Epithelial cell of prostate (primary cell): Measurements from ENCODE around the gene PDE6B.

Experiments
- DNase-seq: peaks from one replicate; pipeline ENCODE4 v3.0.0-alpha.2; 2011; ENCODE audit warnings: low read depth, low spot score
- H3K27ac ChIP-seq: fragments of 450-650 bp; 2 replicates; pipeline ENCODE4 v1.5.1; 2017; ENCODE audit warnings: mild to moderate bottlenecking

Gene PDE6B

DNA sequence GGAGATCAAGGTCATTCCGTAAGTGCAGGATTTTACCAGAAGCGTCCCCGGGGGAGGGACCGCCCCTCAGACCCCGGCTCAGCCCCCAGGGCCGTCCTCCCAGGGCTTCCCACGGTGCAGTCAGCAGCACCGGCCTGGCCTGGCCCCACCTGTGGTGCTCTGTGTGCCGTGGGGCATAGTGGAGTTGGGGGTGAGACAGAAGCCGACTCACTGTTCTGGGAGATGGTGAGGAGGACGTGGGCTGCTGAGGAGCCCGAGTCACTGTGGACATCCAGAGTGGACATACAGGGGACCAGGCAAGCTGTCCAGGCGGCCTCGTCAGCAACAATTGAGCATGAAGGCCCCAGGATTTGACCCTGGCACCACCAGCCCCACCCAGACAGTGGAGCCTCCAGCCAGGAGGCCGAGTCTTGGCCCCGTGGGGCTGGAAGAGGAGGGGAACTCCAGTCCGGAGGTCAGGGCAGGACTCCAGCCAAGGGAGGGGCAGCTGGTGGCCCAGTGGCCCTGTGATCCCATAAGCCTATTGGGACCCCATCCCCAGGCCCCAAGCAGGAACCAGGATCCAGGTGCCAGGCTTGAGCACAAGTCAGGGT is 29.6 kb downstream of the PDE6B start:
- no peak for DNase-seq
- H3K27ac ChIP-seq = no peak overlapping the region

DNA sequence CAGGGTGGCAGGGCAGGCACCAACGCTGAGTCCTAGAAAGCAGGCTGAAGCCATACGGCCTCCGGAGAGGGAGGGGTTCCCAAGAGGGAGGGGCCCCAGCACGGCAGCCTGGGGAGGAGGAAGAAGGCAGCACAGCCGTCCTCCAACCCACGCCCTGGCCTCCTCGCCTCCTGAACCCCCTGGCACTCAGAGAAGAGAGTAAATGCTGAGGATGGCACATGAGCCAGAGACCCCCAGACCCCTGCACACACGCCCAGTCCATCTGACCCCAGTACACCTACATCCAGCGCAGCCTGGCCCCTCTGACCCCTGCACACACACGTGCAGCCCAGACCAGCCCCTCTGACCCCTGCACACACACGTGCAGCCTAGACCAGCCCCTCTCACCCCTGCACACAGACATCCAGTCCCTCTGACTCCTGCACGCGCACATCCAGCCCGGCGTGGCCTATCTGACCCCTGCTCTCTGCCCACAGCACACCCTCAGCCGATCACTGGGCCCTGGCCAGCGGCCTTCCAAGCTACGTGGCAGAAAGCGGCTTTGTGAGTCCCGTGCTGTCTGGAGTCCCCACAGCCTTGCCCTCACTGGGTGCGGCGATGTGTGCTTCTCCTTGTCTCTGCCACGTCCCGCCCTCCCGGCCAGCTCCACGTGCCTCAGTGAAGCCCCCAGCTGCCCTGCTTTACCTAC is 30.2 kb downstream of the PDE6B start:
- no peak overlapping the region for H3K27ac ChIP-seq
- no peak for DNase-seq

DNA sequence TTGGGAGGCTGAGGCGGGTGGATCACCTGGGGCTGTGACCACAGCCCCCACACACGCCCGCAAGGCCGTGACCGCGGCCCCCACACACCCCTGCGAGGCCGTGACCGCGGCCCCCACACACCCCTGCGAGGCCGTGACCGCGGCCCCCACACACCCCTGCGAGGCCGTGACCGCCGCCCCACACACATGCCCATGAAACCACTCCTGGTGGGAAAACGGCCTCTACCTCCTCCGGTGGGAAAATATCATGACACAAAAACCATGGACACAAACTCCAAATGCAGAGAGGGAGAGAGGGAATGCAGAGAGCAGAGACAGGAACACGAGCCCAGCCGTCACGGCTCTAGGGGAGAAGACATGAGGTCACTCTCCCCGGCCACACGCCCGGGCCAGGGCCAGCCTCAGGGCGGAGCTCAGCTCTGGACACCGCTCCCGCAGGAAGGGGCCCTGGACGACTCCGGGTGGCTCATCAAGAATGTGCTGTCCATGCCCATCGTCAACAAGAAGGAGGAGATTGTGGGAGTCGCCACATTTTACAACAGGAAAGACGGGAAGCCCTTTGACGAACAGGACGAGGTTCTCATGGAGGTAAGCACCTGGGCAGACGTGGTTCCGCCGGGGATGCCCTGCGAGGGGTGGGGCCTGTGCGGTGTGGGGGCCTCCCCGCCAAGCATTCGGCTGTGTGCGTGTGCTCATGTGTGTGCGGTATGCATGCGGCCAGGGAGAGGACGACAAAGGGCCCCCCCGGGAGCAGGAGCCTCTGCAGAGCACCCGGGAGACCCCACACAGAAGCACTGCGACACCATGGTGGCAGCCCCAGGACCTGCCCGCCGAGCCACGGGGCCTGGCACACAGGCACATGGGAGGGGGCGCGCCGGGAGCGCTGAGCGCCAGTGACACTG is 31.3 kb downstream of the PDE6B start:
- no peak overlapping the region for H3K27ac ChIP-seq
- no peak for DNase-seq

DNA sequence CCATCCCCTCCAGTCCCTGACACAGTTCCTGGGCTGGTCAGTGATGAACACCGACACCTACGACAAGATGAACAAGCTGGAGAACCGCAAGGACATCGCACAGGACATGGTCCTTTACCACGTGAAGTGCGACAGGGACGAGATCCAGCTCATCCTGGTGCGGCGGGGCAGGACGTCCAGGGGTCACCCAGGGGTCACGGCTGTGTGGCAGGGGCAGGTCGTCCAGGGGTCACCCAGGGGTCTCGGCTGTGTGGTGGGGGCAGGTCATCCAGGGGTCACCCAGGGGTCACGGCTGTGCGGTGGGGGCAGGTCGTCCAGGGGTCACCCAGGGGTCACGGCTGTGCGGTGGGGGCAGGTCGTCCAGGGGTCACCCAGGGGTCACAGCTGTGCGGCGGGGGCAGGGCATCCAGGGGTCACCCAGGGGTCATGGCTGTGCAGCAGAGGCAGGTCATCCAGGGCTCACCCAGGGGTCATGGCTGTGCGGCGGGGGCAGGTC is 32.0 kb downstream of the PDE6B start:
- DNase-seq = no peak
- H3K27ac ChIP-seq = no peak overlapping the region

DNA sequence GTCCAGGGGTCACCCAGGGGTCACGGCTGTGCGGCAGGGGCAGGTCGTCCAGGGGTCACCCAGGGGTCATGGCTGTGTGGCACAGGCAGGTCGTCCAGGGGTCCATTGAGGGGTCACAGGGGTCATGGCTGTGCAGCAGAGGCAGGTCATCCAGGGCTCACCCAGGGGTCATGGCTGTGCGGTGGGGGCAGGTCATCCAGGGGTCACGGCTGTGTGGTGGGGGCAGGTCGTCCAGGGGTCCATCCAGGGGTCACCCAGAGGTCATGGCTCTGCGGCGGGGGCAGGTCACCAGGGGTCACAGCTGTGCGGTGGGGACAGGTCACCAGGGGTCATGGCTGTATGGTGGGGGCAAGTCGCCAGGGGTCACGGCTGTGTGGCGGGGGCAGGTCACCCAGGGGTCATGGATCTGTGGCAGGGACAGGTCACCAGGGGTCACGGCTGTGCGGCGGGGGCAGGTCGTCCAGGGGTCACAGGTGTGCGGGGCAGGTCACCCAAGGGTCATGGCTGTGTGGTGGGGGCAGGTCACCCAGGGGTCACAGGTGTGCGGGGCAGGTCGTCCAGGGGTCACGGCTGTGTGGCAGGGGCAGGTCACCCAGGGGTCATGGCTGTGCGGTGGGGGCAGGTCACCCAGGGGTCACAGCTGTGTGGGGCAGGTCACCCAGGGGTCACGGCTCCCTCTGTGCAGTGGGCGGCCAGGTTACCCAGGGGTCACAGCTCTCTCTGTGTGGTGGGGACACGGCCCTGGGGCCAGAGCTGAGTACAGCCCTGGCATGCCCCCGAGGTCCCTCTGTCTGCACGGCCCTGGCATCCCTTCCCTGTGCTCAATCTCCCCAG is 32.7 kb downstream of the PDE6B start:
- no peak overlapping the region for H3K27ac ChIP-seq
- DNase-seq = no peak

DNA sequence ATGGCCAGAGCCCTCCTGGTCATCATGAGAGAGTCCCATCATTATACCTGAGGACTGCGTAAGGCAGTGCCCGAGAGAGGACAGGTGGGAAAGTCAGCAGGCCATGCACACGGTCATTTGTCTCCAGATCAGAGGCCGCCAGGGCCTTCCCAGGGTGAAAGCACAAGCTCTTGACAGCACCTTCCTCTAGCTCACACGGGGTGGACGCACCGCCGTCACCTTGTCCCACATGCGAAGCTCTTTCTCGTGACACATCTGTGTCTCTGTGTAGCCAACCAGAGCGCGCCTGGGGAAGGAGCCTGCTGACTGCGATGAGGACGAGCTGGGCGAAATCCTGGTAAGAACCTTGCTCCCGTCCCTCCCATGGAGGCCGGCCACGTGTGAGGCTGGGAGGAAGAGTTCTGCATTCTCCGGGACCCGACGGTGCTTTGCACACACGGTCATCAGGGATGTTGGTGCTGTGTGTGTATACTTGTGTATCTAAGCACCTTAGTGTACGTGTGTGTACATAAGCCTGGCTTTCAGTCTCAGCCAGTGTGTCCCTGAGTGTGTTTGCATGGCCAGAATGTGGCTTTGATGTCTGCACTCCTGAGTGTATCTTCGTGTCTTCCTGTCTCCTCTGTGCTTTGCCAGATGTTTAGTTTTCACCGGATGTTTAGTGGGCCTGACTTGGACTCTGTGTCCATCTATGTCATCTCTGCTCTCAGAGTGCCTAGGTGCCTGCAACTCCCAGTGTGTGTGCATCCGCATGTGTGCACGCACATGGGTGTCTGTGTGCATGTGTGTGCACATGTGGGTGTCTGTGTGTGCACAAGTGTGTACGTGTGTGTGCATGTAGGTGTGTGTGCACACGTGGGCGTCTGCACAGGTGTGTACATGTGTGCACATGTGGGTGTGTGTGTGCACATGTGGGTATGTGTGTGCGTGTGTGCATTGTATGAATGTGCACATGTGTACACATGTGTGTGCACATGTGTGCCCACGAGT is 33.6 kb downstream of the PDE6B start:
- DNase-seq = no peak
- no peak overlapping the region for H3K27ac ChIP-seq

DNA sequence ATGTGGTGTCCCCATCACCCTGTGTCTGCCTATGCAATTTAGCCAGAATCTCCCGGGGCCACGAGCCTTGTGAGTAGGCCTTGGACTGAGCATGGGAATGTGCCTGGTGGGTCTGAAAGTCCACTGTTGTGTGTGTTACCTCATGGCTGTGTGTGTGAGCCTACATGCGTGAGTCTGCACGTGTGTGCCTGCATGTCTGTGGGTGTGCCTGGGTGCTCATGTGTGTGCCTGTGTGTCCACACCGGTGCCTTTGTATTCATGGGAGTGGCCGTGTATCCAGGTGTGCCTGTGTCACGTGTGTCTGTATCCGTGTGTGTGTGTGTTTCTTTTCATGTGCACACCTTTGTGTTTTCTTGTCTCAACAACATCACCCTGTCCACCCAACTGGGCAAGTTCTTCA is 34.5 kb downstream of the PDE6B start:
- no peak overlapping the region for H3K27ac ChIP-seq
- no peak for DNase-seq

DNA sequence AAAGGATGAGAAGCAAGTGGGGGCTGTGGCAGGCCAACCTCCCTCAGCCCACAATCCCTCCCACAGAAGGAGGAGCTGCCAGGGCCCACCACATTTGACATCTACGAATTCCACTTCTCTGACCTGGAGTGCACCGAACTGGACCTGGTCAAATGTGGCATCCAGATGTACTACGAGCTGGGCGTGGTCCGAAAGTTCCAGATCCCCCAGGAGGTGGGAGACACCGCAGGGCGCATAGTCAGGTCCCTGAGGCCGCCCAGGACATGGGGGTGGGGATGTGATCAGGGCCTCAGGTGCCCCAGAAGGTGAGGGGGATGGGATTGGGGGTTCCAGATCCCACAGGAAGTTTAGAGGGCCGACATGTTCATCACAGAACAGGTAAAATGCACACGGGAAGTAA is 35.0 kb downstream of the PDE6B start:
- DNase-seq = no peak
- no peak overlapping the region for H3K27ac ChIP-seq

DNA sequence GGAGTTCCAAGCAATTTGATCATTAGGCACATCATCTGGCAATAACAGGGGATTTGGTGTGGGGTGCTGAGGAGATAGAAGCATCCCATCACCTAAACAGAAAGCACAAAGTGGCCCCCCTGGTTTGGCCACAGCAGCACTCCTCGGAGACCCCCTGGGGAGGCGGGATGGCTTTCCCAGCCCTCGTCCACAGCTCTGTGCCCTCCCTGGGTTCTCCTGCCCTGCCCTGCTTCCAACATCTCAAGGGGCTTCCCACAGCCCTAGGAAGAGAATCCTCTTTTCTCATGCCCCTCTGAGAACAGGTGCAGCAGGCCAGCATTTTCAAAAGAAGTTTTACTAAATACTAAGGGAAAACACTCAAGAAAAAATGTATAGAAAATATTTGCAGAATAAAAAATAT is 35.9 kb downstream of the PDE6B start:
- H3K27ac ChIP-seq = no peak overlapping the region
- DNase-seq = no peak

DNA sequence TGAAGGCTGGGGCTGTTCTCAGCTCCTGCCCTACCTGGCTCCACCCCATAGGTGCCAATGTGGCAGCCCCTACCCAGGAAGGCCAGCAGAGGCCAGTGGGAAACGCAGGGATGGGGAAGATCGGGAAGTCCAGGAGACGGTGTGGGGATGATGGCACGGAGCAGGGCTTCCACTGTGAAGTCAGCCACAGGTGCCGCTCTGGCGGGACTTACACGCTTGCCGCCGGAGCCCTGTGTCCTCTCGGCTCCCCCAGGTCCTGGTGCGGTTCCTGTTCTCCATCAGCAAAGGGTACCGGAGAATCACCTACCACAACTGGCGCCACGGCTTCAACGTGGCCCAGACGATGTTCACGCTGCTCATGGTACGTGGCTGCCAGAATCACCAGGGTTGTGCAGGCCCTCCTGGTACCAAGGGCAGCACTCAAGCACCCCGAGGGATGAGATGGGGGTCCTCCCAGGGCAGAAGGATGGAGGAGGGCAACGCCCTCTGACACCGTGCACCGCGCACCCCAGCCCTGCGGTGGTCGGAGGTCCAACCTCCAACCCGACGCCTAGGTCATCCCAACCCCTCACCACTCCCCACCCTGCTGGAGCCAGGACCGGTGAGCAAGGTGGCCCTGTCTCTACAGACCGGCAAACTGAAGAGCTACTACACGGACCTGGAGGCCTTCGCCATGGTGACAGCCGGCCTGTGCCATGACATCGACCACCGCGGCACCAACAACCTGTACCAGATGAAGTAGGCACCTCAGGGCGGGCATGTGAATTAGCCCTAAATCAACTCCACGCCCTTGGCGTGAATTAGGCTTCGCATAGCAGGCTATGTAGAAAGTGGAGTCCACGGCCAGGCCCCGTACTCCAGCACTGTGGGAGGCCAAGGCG is 36.7 kb downstream of the PDE6B start:
- H3K27ac ChIP-seq = no peak overlapping the region
- no peak for DNase-seq

DNA sequence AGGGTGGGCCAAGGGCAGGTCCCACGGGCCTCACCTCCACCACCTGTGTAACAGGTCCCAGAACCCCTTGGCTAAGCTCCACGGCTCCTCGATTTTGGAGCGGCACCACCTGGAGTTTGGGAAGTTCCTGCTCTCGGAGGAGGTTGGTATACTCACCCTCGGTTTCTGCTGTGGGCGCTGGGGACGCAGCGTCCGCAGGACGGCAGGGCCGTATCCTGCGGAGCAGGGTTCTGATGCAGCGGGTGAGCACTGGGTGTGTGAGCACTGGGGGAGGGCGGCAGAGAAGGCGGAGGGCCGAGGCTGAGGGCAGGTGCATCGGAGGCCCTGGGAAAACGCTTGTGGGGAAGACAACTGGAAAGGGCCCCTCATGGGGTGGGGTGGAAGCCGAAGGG is 37.7 kb downstream of the PDE6B start:
- DNase-seq = no peak
- no peak overlapping the region for H3K27ac ChIP-seq

DNA sequence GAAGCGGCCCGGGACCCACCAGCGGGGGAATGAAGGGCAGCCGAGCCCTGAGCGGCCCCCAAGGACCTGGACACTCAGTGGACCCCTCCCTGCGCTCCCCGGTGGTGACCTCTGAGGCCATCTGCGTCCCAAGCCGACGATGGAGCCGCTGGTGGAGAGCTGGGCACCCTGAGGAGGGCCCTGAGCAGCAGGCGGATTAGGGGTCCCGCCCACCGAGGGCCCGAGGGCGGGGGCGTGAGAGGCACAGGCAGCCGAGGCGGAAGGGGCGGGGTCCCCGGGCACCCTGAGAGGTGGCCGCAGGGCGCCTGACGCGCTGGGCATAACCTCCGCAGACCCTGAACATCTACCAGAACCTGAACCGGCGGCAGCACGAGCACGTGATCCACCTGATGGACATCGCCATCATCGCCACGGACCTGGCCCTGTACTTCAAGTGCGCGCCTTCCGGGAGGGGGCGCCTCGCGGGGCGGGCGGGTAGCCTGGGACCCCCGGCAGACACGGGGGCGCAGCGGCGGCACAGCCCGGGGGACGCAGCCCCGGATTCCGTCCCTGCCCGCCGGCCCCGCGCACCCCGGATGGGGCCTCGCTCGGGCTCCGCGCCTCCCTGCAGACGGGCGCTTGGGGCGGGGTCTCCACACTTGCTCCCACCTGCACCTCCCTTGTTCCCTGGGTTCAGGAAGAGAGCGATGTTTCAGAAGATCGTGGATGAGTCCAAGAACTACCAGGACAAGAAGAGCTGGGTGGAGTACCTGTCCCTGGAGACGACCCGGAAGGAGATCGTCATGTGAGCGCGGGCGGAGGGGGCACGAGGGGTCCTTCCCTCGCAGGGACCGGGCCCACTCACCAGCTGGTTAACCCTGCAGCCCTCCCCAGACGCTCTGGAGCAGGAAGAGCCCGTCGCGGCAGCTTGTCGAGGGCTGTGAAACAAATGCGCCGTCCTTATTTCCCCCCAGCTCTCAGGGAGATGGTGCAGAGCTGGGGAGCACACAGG is 38.4 kb downstream of the PDE6B start:
- H3K27ac ChIP-seq = no peak overlapping the region
- no peak for DNase-seq

DNA sequence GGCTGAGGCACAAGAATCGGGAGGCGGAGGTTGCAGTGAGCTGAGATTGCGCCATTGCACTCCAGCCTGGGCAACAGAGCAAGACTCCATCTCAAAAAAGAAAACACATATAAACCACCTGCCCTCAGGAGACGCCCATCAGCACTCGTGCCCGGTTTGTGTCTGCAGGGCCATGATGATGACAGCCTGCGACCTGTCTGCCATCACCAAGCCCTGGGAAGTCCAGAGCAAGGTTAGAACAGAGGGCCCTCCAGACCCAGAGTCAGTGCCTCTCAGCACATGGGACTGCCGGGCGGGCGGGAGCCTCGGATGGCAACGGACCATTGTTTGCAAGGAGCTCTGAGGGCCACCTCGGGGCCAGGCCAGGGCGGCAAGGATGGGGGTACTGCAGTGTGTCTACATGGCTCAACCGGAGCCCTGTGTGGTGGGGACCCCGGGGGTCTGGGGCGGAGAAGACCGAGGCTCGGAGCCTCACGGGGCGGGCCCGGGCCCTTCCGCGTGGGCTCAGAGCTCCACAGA is 39.4 kb downstream of the PDE6B start:
- DNase-seq = no peak
- no peak overlapping the region for H3K27ac ChIP-seq

DNA sequence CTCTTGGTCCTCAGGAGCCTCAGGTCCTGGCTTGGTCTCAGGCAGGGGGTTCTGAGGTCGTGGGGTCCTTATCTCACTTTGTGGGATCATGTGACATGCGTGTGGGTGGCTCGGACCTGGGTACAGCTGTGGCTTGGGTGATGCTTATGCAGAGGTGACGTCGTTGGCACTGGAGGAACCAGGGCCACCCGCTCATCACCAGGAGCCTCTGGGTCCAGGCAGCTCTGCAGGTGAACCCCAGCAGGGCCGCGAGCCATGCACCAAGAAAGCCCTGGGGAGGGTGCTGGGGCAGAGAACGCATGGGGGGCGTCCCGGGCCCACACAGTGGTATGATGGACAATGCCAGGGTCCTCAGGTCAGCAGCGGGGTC is 40.0 kb downstream of the PDE6B start:
- DNase-seq = no peak
- no peak overlapping the region for H3K27ac ChIP-seq

DNA sequence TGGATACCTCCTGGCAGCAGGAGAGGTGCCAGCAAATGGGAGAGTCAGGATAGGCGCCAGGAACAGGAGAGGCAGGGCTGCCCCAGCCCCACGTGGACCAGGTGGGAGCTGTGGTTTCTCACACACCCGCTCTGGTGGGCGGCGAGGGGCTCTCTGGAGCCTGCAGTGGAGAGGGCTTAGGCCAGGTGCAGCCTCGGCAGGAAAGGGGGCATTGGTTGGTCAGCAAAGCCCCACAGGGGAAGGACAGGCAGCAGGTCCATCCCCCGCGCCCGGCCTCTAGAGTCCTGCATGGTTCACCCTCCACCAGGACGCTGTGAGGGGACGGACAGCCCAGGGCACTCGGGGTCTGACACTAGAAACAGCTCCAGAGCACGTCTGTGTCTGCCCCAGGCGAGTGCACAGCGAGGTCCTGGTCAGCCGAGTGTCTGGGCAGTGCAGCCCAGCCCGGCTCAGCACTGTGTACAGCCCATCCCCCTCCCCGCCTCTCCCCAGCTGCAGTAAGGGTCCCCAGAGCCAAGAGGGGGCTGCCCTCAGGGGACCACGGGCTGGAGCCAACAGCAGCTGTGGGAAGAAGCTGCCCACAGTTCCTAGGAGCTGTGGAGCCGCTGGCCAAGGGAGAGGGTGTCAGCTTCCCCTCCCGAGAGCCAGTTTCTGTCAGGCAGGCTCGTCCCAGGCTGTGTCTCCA is 40.5 kb downstream of the PDE6B start:
- H3K27ac ChIP-seq = no peak overlapping the region
- DNase-seq = no peak

DNA sequence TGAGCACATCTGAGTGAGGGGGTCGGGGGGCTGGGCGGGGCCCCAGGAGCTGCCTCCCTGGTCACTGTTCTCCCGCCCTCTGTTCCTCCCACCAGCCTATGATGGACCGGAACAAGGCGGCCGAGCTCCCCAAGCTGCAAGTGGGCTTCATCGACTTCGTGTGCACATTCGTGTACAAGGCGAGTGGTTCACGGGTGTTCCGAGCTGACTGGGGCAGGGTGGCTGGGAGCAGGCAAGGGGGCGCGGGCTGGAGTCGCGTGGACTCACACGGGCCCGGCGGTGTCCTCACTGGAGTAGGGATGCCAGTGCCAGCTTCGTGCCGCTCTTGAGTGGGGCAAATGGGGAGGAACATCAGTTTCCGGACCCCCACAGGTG is 41.0 kb downstream of the PDE6B start:
- no peak for DNase-seq
- H3K27ac ChIP-seq = no peak overlapping the region
